PC-9 (cell line): ENCODE results near the gene GALC. TPM values are rescaled to one million over a fixed set of nuclear protein-coding genes. Genes with fewer than 3 reads are reported as not detected.

ENCODE experiments used
- BruUV-seq: library from RNA; stranded (reverse); fragments of 400-500 nt; replicated peaks from 2 replicates; lab custom pipeline; 2021; lab: Mats Ljungman, UMichigan
- CTCF ChIA-PET: fragments of 300-600 bp; sonication (Branson Sonifier 250); formaldehyde crosslinking; loops from one replicate; lab custom pipeline; 2022; ENCODE audit warnings: antibody characterized with exemption; lab: Charles Lee
- POLR2A ChIA-PET: fragments of 300-600 bp; sonication (Branson Sonifier 250); formaldehyde crosslinking; loops from one replicate; lab custom pipeline; 2022; ENCODE audit warnings: antibody characterized with exemption; ENCODE audit not compliant: unreplicated experiment; lab: Charles Lee
- DNase-seq, 2 experiments: peaks; one replicate each; pipeline versions ENCODE4 v3.0.0 to v3.0.0-alpha.2; 2015 to 2022; ENCODE audit warnings: mixed read lengths in 1 of 2
- H2AFZ ChIP-seq: fragments of 200-600 bp; sonication (generic); 2 replicates; pipeline ENCODE4 v1.8.1; 2017; ENCODE audit warnings: antibody characterized with exemption
- H3F3A ChIP-seq: fragments of 200-600 bp; sonication (generic); 2 replicates; pipeline ENCODE4 v1.8.1; 2017; ENCODE audit warnings: antibody characterized with exemption, mild to moderate bottlenecking, low read depth; ENCODE audit not compliant: insufficient read depth
- H3K27ac ChIP-seq: fragments of 200-600 bp; sonication (generic); 2 replicates; pipeline ENCODE4 v1.6.1; 2016; ENCODE audit warnings: mixed run types
- H3K27me3 ChIP-seq: fragments of 200-600 bp; sonication (generic); 2 replicates; pipeline ENCODE4 v1.6.1; 2016; ENCODE audit warnings: low read depth, mixed run types; ENCODE audit not compliant: insufficient read depth
- H3K36me3 ChIP-seq: fragments of 200-600 bp; sonication (generic); 2 replicates; pipeline ENCODE4 v1.6.1; 2016; ENCODE audit warnings: low read depth, mixed run types
- H3K4me1 ChIP-seq: fragments of 200-600 bp; sonication (generic); replicated peaks from 2 replicates; pipeline ENCODE4 v1.6.1; 2016; ENCODE audit warnings: mixed run types; ENCODE audit not compliant: insufficient read depth
- H3K4me2 ChIP-seq: fragments of 200-600 bp; sonication (generic); 2 replicates; pipeline ENCODE4 v1.6.1; 2017; ENCODE audit warnings: mixed run types
- H3K4me3 ChIP-seq: fragments of 200-600 bp; sonication (generic); 2 replicates; pipeline ENCODE4 v1.6.1; 2016; ENCODE audit warnings: mixed run types
- H3K79me2 ChIP-seq: fragments of 200-600 bp; sonication (generic); 2 replicates; pipeline ENCODE4 v1.6.1; 2017; ENCODE audit warnings: low read depth, mixed run types
- H3K9me2 ChIP-seq: fragments of 200-600 bp; sonication (generic); 2 replicates; pipeline ENCODE4 v1.8.1; 2017; ENCODE audit warnings: mild to moderate bottlenecking; ENCODE audit not compliant: insufficient read depth
- H3K9me3 ChIP-seq: fragments of 200-600 bp; sonication (generic); 2 replicates; pipeline ENCODE4 v1.8.1; 2016; ENCODE audit warnings: low read depth; ENCODE audit not compliant: insufficient read depth
- H4K20me1 ChIP-seq: fragments of 200-600 bp; sonication (generic); 2 replicates; pipeline ENCODE4 v1.8.1; 2017; ENCODE audit not compliant: insufficient read depth
- EZH2 ChIP-seq: fragments of 200-600 bp; sonication (generic); IDR thresholded peaks from 2 replicates; pipeline ENCODE4 v1.8.0; 2017; ENCODE audit warnings: antibody characterized with exemption, low read depth
- intact Hi-C: fragments of 100-400 bp; cut with micrococcal nuclease; formaldehyde crosslinking; loops from one replicate; pipeline ENCODE4 v1.10.0; 2022; ENCODE audit not compliant: unreplicated experiment
- total RNA-seq: library from RNA; stranded (reverse); gene quantifications from 2 replicates; pipeline ENCODE4 v1.2.3, GENCODE V29; 2021
- TF ChIP-seq, protein P1 (sequence below): fragments of 200-600 bp; sonication (generic); conservative IDR thresholded peaks from 2 replicates; pipeline ENCODE4 v1.6.1; 2017; ENCODE audit warnings: mixed run types, antibody characterized with exemption, mild to moderate bottlenecking, moderate library complexity

Gene GALC
- total RNA-seq, 1 experiment from 2014 or later = 2.0 TPM

DNA sequence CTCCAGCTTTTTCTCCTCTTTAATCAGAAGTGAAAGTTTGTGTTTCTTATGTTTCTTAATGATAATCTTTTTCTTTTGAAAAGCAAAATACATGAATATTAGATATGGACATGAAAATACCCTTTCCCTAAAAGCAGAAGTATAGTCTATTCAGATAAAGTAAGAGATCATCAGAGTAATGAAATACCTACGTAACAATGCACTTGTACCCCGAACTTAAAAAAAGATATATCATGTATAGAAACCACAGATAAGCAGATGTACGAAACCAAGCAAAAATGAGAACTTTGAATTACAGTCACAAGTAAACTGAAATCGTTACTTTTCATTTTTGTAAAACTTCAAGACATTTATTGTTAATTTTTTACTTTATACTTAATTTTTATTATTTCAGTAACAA lies 10.4 kb upstream of the GALC start:
- no peak overlapping the region for H3K4me3 ChIP-seq
- no peak overlapping the region for H2AFZ ChIP-seq
- no peaks in the 10 kb centered on the region for H3K27me3 ChIP-seq
- no peak overlapping the region for H3K27ac ChIP-seq
- H3K79me2 ChIP-seq = no peaks in the 10 kb centered on the region
- H3F3A ChIP-seq = no peaks in the 10 kb centered on the region
- no peaks in the 10 kb centered on the region for H3K36me3 ChIP-seq
- no peaks in the 10 kb centered on the region for H4K20me1 ChIP-seq
- BruUV-seq = no TSS peak
- CTCF ChIA-PET = no interaction called here
- DNase-seq = no peak
- no peaks in the 10 kb centered on the region for H3K9me2 ChIP-seq
- H3K4me2 ChIP-seq = no peak overlapping the region
- no peaks in the 10 kb centered on the region for H3K4me1 ChIP-seq
- POLR2A ChIA-PET = interaction anchor here (0.6 kb wide), 1 partner anchor 451 kb away, joined by 5 read pairs; no protein-coding TSS in a partner anchor
- no peaks in the 10 kb centered on the region for H3K9me3 ChIP-seq
- TF ChIP-seq, protein P1, sequence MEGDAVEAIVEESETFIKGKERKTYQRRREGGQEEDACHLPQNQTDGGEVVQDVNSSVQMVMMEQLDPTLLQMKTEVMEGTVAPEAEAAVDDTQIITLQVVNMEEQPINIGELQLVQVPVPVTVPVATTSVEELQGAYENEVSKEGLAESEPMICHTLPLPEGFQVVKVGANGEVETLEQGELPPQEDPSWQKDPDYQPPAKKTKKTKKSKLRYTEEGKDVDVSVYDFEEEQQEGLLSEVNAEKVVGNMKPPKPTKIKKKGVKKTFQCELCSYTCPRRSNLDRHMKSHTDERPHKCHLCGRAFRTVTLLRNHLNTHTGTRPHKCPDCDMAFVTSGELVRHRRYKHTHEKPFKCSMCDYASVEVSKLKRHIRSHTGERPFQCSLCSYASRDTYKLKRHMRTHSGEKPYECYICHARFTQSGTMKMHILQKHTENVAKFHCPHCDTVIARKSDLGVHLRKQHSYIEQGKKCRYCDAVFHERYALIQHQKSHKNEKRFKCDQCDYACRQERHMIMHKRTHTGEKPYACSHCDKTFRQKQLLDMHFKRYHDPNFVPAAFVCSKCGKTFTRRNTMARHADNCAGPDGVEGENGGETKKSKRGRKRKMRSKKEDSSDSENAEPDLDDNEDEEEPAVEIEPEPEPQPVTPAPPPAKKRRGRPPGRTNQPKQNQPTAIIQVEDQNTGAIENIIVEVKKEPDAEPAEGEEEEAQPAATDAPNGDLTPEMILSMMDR = no peak
- TF ChIP-seq EZH2 = no peak
- intact Hi-C loops = no loop called here

DNA sequence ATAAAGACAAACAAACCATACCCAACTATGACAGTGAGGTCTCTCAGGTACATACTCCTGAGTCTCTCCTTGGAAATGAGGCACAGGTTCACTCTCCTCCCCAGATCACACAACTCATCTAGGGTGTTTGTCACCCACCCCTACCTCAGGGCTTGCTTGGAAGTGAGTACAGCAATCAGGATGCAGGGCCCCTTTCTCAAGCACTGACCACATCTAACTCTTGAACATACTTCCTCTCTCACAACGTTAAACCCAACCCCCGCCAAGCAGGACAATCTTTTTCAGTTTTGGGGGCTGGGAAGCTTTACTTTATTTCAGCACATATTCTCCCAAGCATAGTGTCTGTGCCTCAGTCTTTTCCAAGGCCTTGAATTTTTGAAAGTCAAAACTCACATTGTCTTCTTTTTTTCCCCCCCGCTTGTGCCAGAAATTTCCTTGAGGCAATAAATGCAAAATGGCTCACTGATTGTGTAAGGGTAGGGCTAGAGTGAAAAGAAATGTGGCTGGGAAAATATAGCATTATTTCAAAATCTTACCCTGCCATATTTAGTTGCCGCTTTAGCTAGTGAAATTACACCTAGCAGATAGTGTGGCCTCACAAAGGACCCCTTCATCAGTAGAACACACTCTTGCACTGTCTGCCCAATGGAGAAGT lies 9.6 kb upstream of the GALC start:
- no peaks in the 10 kb centered on the region for H3F3A ChIP-seq
- no peaks in the 10 kb centered on the region for H4K20me1 ChIP-seq
- no peak overlapping the region for H3K27ac ChIP-seq
- BruUV-seq = no TSS peak
- CTCF ChIA-PET = no interaction called here
- H3K27me3 ChIP-seq = no peaks in the 10 kb centered on the region
- no peaks in the 10 kb centered on the region for H3K4me1 ChIP-seq
- TF ChIP-seq, protein P1 = no peak
- no peak for TF ChIP-seq EZH2
- H3K36me3 ChIP-seq = no peaks in the 10 kb centered on the region
- no peak overlapping the region for H2AFZ ChIP-seq
- H3K79me2 ChIP-seq = no peaks in the 10 kb centered on the region
- intact Hi-C loops = no loop called here
- H3K4me2 ChIP-seq = no peak overlapping the region
- H3K9me3 ChIP-seq = no peaks in the 10 kb centered on the region
- DNase-seq = no peak
- POLR2A ChIA-PET = interaction anchor here (0.6 kb wide), 1 partner anchor 452 kb away, joined by 5 read pairs; no protein-coding TSS in a partner anchor
- H3K4me3 ChIP-seq = no peak overlapping the region
- no peaks in the 10 kb centered on the region for H3K9me2 ChIP-seq

DNA sequence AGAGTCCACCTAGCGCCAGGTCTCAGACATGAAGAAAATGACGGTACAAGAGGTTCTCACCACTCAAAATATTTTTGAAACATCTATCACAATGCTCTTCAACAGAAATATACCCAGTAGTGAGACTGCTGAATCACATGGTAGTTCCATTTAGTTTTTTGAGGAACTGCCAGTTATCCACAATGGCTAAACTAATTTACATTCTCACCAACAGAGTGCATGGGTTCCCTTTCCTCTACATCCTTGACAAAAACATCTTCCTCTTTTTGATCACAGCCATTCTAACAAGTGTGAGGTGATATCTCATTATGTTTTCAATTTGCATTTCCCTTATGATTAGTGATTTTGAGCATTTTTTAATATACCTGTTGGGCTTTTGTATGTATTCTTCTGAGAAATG lies 6.3 kb upstream of the GALC start:
- H2AFZ ChIP-seq = no peak overlapping the region
- intact Hi-C loops = no loop called here
- no peaks in the 10 kb centered on the region for H3K4me1 ChIP-seq
- H3K79me2 ChIP-seq = no peaks in the 10 kb centered on the region
- H4K20me1 ChIP-seq = no peaks in the 10 kb centered on the region
- H3K4me3 ChIP-seq = no peak overlapping the region
- H3K4me2 ChIP-seq = no peak overlapping the region
- H3K27ac ChIP-seq = no peak overlapping the region
- H3K9me3 ChIP-seq = no peaks in the 10 kb centered on the region
- H3K27me3 ChIP-seq = no peaks in the 10 kb centered on the region
- CTCF ChIA-PET = no interaction called here
- no peaks in the 10 kb centered on the region for H3K9me2 ChIP-seq
- DNase-seq = no peak
- TF ChIP-seq, protein P1 = no peak
- TF ChIP-seq EZH2 = no peak
- H3F3A ChIP-seq = no peaks in the 10 kb centered on the region
- no TSS peak for BruUV-seq
- POLR2A ChIA-PET = no interaction called here
- no peaks in the 10 kb centered on the region for H3K36me3 ChIP-seq
